ENCODE measurements around the gene RGS7. TPM values are rescaled to one million over a fixed set of nuclear protein-coding genes. Genes with fewer than 3 reads are reported as not detected.

RGS7 gene
- total and polyA plus RNA-seq, 10 of the 15 experiments (the other 5 are each of a cell fraction or from before 2014, with no cell fraction given): not detected

DNA sequence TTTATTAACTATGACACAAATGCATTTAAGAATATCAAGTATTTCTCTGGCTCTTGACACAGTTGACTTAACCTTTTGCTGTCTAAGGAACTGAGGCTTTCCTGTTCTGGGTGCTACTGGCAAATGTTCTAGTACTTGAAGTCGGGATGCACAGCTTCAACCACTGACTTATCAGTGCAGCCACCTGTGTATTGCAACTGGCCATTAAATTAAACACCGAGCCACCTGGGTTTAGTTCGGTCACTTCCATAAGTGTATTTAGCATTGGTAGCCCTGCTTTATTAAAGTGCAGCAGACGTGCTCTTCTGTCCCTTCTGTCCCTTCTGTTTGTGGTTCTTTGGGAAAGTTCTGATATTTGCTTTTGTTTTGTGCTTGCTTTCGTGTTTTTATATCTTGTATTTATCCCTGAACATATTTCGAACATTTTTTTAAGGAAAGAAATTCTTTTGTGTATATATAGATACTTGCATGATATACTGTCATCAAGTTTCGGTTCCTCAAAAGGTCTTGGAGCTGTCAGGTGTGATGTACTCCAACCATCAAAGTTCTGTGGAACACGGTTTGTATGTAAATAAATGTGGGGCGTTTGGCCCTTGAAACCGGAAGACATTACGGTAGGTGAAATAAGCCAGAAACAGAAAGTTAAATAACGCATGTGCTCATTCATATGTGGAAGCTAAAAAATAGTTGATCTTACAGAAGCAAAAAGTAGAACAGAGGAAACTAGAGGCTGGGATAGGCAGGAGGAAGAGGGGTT is 447.1 kb downstream of the RGS7 start:
- no peak overlapping the region for H3K4me3 ChIP-seq
- FAIRE-seq (no peak), DNase-seq (ENCODE audit: low read depth, low spot score) (peak; percentile 17), ATAC-seq (peak; percentile 85)
- 2% methylated on average over 12 of the region's 12 CpGs for WGBS (ENCODE audit: insufficient coverage, insufficient replicate concordance, low lambda C conversion rate, missing lambda C conversion rate)
- H3K4me2 ChIP-seq (ENCODE audit: control insufficient read depth, insufficient read depth): 0 out of 2 replicates have a peak overlapping the region, but pooled peaks have one; percentile 31
- in situ Hi-C loops (cut with MboI): no loop called here
- no TSS peak for BruUV-seq (replicated peaks)
- RAD21 ChIA-PET (ENCODE audit: unreplicated experiment): interaction anchor here (0.7 kb wide), 1 partner anchor 17 kb away, joined by 3 read pairs; no protein-coding TSS in a partner anchor
- CTCF ChIA-PET: interaction anchor here (1.1 kb wide), 1 partner anchor 22 kb away, joined by 3 read pairs; no protein-coding TSS in a partner anchor
- H3K27ac ChIP-seq (ENCODE audit: control insufficient read depth, insufficient read depth): no peak overlapping the region
- intact Hi-C loops (cut with micrococcal nuclease; ENCODE audit: unreplicated experiment): no loop called here
- POLR2A ChIA-PET: no interaction called here
- TF ChIP-seq, protein P1, sequence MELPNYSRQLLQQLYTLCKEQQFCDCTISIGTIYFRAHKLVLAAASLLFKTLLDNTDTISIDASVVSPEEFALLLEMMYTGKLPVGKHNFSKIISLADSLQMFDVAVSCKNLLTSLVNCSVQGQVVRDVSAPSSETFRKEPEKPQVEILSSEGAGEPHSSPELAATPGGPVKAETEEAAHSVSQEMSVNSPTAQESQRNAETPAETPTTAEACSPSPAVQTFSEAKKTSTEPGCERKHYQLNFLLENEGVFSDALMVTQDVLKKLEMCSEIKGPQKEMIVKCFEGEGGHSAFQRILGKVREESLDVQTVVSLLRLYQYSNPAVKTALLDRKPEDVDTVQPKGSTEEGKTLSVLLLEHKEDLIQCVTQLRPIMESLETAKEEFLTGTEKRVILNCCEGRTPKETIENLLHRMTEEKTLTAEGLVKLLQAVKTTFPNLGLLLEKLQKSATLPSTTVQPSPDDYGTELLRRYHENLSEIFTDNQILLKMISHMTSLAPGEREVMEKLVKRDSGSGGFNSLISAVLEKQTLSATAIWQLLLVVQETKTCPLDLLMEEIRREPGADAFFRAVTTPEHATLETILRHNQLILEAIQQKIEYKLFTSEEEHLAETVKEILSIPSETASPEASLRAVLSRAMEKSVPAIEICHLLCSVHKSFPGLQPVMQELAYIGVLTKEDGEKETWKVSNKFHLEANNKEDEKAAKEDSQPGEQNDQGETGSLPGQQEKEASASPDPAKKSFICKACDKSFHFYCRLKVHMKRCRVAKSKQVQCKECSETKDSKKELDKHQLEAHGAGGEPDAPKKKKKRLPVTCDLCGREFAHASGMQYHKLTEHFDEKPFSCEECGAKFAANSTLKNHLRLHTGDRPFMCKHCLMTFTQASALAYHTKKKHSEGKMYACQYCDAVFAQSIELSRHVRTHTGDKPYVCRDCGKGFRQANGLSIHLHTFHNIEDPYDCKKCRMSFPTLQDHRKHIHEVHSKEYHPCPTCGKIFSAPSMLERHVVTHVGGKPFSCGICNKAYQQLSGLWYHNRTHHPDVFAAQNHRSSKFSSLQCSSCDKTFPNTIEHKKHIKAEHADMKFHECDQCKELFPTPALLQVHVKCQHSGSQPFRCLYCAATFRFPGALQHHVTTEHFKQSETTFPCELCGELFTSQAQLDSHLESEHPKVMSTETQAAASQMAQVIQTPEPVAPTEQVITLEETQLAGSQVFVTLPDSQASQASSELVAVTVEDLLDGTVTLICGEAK (IDR thresholded peaks at IDR 0.05; ENCODE audit: borderline replicate concordance): no peak
- TF ChIP-seq GABPA (IDR thresholded peaks at IDR 0.05; ENCODE audit: low read depth) (no peak), SRF (IDR thresholded peaks at IDR 0.05; ENCODE audit: low read depth in 2 of 2, low read length in 2 of 2) (no peak), TCF7 (IDR thresholded peaks at IDR 0.05; ENCODE audit: borderline replicate concordance) (no peak), IKZF2 (IDR thresholded peaks at IDR 0.05) (peak; percentile 32 to 49; a peak in 3 of 4 replicates), IRF4 (IDR thresholded peaks at IDR 0.05; ENCODE audit: low read depth, low read length) (no peak), KDM1A (IDR thresholded peaks at IDR 0.05; ENCODE audit: borderline replicate concordance) (no peak), SUZ12 (IDR thresholded peaks at IDR 0.05; ENCODE audit: unreplicated experiment) (no peak), SPI1 (IDR thresholded peaks at IDR 0.05; ENCODE audit: borderline replicate concordance, insufficient read depth, low read depth, low read length) (peak; percentile 62; the same call in 1 of the 2 replicates), BACH1 (IDR thresholded peaks at IDR 0.05; ENCODE audit: borderline replicate concordance) (no peak), ZNF217 (IDR thresholded peaks at IDR 0.05) (no peak)
- TF ChIP-seq, protein P2, sequence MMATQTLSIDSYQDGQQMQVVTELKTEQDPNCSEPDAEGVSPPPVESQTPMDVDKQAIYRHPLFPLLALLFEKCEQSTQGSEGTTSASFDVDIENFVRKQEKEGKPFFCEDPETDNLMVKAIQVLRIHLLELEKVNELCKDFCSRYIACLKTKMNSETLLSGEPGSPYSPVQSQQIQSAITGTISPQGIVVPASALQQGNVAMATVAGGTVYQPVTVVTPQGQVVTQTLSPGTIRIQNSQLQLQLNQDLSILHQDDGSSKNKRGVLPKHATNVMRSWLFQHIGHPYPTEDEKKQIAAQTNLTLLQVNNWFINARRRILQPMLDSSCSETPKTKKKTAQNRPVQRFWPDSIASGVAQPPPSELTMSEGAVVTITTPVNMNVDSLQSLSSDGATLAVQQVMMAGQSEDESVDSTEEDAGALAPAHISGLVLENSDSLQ (IDR thresholded peaks at IDR 0.05): peak; percentile 44; the same call in 1 of the 2 replicates
- H3K4me1 ChIP-seq (ENCODE audit: control insufficient read depth, insufficient read depth, low read length): no peaks in the 10 kb centered on the region
- no peaks in the 10 kb centered on the region for H3K79me2 ChIP-seq (ENCODE audit: control insufficient read depth, insufficient read depth, low read length)
- no peaks in the 10 kb centered on the region for H3K36me3 ChIP-seq (ENCODE audit: control insufficient read depth in 2 of 2, insufficient read depth in 2 of 2, low read length in 1 of 2)
- no peak overlapping the region; the same call in 1 of the 2 replicates for H2AFZ ChIP-seq (ENCODE audit: control insufficient read depth, low read depth, low read length)
- H3K27me3 ChIP-seq (replicated peaks in 1 of 2; ENCODE audit: control insufficient read depth in 2 of 2, insufficient read depth in 2 of 2, low read length in 1 of 2): no peaks in the 10 kb centered on the region
- no peaks in the 10 kb centered on the region for H4K20me1 ChIP-seq (ENCODE audit: control insufficient read depth, insufficient read depth)
- no peak overlapping the region for H3K9ac ChIP-seq (ENCODE audit: control insufficient read depth, insufficient read depth, low read length)
- SMC1A ChIA-PET (ENCODE audit: uncharacterized antibody, unreplicated experiment): no interaction called here
- no peaks in the 10 kb centered on the region for H3K9me3 ChIP-seq (replicated peaks; ENCODE audit: control insufficient read depth, insufficient read depth, low read length)

All from GM12878 (cell line).